Smooth muscle cell (in vitro differentiated cells): Measurements from ENCODE around the gene KIAA1671. TPM values are rescaled to one million over a fixed set of nuclear protein-coding genes. Genes with fewer than 3 reads are reported as not detected.

Experiments
- DNase-seq: peaks from one replicate; lab custom pipeline; 2025; ENCODE audit not compliant: unreplicated experiment; lab: John Stamatoyannopoulos, UW
- H2AFZ ChIP-seq: fragments of 200-600 bp; sonication (generic); 2 replicates; pipeline ENCODE4 v1.6.0; 2016; ENCODE audit warnings: antibody characterized with exemption, low read depth, mild to moderate bottlenecking
- H3F3A ChIP-seq: fragments of 200-600 bp; sonication (generic); 2 replicates; pipeline ENCODE4 v1.6.0; 2017; ENCODE audit warnings: antibody characterized with exemption, low read depth
- H3K27ac ChIP-seq: fragments of 200-600 bp; sonication (generic); 2 replicates; pipeline ENCODE4 v1.5.1; 2016; ENCODE audit warnings: low read depth, mild to moderate bottlenecking
- H3K27me3 ChIP-seq: fragments of 200-600 bp; sonication (generic); 2 replicates; pipeline ENCODE4 v1.6.1; 2016; ENCODE audit warnings: low read depth, mild to moderate bottlenecking
- H3K36me3 ChIP-seq: fragments of 200-600 bp; sonication (generic); 2 replicates; pipeline ENCODE4 v1.5.1; 2016; ENCODE audit warnings: low read depth
- H3K4me1 ChIP-seq: fragments of 200-600 bp; sonication (generic); 2 replicates; pipeline ENCODE4 v1.5.1; 2016; ENCODE audit warnings: low read depth
- H3K4me2 ChIP-seq: fragments of 200-600 bp; sonication (generic); 2 replicates; pipeline ENCODE4 v1.6.0; 2016; ENCODE audit warnings: mild to moderate bottlenecking
- H3K4me3 ChIP-seq: fragments of 200-600 bp; sonication (generic); 2 replicates; pipeline ENCODE4 v1.5.1; 2016; ENCODE audit warnings: mild to moderate bottlenecking
- H3K79me2 ChIP-seq: fragments of 200-600 bp; sonication (generic); 2 replicates; pipeline ENCODE4 v1.6.0; 2016; ENCODE audit warnings: low read depth, mild to moderate bottlenecking
- H3K9ac ChIP-seq: fragments of 200-600 bp; sonication (generic); 2 replicates; pipeline ENCODE4 v1.6.0; 2016; ENCODE audit warnings: low read depth
- H3K9me3 ChIP-seq: fragments of 200-600 bp; sonication (generic); replicated peaks from 2 replicates; pipeline ENCODE4 v1.5.1; 2016; ENCODE audit warnings: low read depth
- H4K20me1 ChIP-seq: fragments of 200-600 bp; sonication (generic); 2 replicates; pipeline ENCODE4 v1.6.0; 2016; ENCODE audit warnings: low read depth
- WGBS: methylation state at CpG from one replicate; pipeline ENCODE4 v1.1.7; 2016; ENCODE audit warnings: low lambda C conversion rate; 5-methylcytosine and 5-hydroxymethylcytosine counted together
- polyA plus RNA-seq: library from polyadenylated mRNA; unstranded; fragments of >200 nt; fragmentation: Nextera tagmentation; extraction: Ambion mirVana; gene quantifications from 2 replicates; pipeline ENCODE4 v1.2.1, GENCODE V29; 2016
- total RNA-seq: library from RNA; depleted of rRNA; stranded (reverse); fragments of >200 nt; gene quantifications from 2 replicates; pipeline ENCODE4 v1.2.3, GENCODE V29; 2014
- TF ChIP-seq, protein P1 (sequence below): fragments of 200-600 bp; sonication (generic); IDR thresholded peaks from 2 replicates; pipeline ENCODE4 v1.5.1; 2017; ENCODE audit warnings: borderline replicate concordance, mild to moderate bottlenecking, antibody characterized with exemption; ENCODE audit not compliant: insufficient read depth, poor library complexity, severe bottlenecking

Gene KIAA1671
- total and polyA plus RNA-seq, 2 experiments from 2014 or later, result 1.7 to 7.6 TPM

DNA sequence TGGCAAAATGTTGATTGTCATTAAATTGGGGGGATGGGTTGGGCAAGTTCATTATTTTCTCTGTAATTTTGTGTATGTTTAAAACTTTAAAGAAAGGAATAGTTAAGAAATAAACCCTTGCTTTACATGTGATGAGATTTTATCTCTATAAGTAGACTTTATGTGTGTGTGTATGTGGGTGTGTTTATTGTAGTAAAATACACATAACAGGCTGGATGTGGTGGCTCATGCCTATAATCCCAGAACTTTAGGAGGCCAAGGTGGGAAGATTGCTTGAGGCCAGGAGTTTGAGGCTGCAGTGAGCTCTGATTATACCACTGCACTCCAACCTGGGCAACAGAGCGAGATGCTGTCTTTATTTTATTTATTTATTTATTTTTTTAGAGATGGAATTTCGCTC lies 83.2 kb downstream of the KIAA1671 start:
- H3K9me3 ChIP-seq, result no peaks in the 10 kb centered on the region
- H4K20me1 ChIP-seq, result no peaks in the 10 kb centered on the region
- no peak overlapping the region for H3K4me3 ChIP-seq
- no peak overlapping the region for H3K4me2 ChIP-seq
- no peaks in the 10 kb centered on the region for H3K79me2 ChIP-seq
- H3F3A ChIP-seq, result no peaks in the 10 kb centered on the region
- no peaks in the 10 kb centered on the region for H3K36me3 ChIP-seq
- 98% methylated on average over 2 of the region's 2 CpGs for WGBS
- TF ChIP-seq, protein P1, sequence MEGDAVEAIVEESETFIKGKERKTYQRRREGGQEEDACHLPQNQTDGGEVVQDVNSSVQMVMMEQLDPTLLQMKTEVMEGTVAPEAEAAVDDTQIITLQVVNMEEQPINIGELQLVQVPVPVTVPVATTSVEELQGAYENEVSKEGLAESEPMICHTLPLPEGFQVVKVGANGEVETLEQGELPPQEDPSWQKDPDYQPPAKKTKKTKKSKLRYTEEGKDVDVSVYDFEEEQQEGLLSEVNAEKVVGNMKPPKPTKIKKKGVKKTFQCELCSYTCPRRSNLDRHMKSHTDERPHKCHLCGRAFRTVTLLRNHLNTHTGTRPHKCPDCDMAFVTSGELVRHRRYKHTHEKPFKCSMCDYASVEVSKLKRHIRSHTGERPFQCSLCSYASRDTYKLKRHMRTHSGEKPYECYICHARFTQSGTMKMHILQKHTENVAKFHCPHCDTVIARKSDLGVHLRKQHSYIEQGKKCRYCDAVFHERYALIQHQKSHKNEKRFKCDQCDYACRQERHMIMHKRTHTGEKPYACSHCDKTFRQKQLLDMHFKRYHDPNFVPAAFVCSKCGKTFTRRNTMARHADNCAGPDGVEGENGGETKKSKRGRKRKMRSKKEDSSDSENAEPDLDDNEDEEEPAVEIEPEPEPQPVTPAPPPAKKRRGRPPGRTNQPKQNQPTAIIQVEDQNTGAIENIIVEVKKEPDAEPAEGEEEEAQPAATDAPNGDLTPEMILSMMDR, result no peak
- H3K9ac ChIP-seq, result no peak overlapping the region
- no peak overlapping the region for H2AFZ ChIP-seq
- no peak for DNase-seq
- no peaks in the 10 kb centered on the region for H3K27me3 ChIP-seq
- no peaks in the 10 kb centered on the region for H3K4me1 ChIP-seq
- no peak overlapping the region for H3K27ac ChIP-seq

GRCh38 chr22:25038239-25038638 lies 85.7 kb downstream of the KIAA1671 start:
- H3K9me3 ChIP-seq, result no peaks in the 10 kb centered on the region
- DNase-seq, result no peak
- H3K27ac ChIP-seq, result no peak overlapping the region
- no peaks in the 10 kb centered on the region for H3K36me3 ChIP-seq
- H3K9ac ChIP-seq, result no peak overlapping the region
- no peaks in the 10 kb centered on the region for H3K27me3 ChIP-seq
- H4K20me1 ChIP-seq, result no peaks in the 10 kb centered on the region
- no peaks in the 10 kb centered on the region for H3K79me2 ChIP-seq
- H3K4me1 ChIP-seq, result no peaks in the 10 kb centered on the region
- no peaks in the 10 kb centered on the region for H3F3A ChIP-seq
- H3K4me2 ChIP-seq, result no peak overlapping the region
- no peak overlapping the region for H2AFZ ChIP-seq
- 95% methylated on average over 8 of the region's 8 CpGs for WGBS
- no peak overlapping the region for H3K4me3 ChIP-seq
- TF ChIP-seq, protein P1, result no peak

- WGBS, result 92% methylated on average over 15 of the region's 15 CpGs
- Histone ChIP-seq H3K9ac (no peak overlapping the region), H3K4me3 (no peak overlapping the region), H3K36me3 (no peaks in the 10 kb centered on the region), H3K9me3 (no peaks in the 10 kb centered on the region), H3K27ac (no peak overlapping the region), H3K4me1 (no peaks in the 10 kb centered on the region), H4K20me1 (no peaks in the 10 kb centered on the region), H3K4me2 (no peak overlapping the region), H3K79me2 (no peaks in the 10 kb centered on the region), H3K27me3 (no peaks in the 10 kb centered on the region), H3F3A (no peaks in the 10 kb centered on the region), H2AFZ (no peak overlapping the region)
- DNase-seq, result no peak
- TF ChIP-seq, protein P1, result no peak
Measured at GRCh38 chr22:25038771-25039170, 86.3 kb downstream of the KIAA1671 start.

- no peak overlapping the region for H3K4me3 ChIP-seq
Measured at GRCh38 chr22:25039255-25039654, 86.7 kb downstream of the KIAA1671 start.

More at GRCh38 chr22:25039255-25039654, 86.7 kb downstream of the KIAA1671 start:
- no peaks in the 10 kb centered on the region for H3K9me3 ChIP-seq
- no peak overlapping the region for H3K9ac ChIP-seq
- no peak for DNase-seq
- no peaks in the 10 kb centered on the region for H3F3A ChIP-seq
- H4K20me1 ChIP-seq, result no peaks in the 10 kb centered on the region
- H3K36me3 ChIP-seq, result no peaks in the 10 kb centered on the region
- TF ChIP-seq, protein P1, result no peak
- no peaks in the 10 kb centered on the region for H3K4me1 ChIP-seq
- H3K27ac ChIP-seq, result no peak overlapping the region
- WGBS, result 96% methylated on average over 17 of the region's 17 CpGs
- H3K27me3 ChIP-seq, result no peaks in the 10 kb centered on the region
- H3K79me2 ChIP-seq, result no peaks in the 10 kb centered on the region
- H3K4me2 ChIP-seq, result no peak overlapping the region
- H2AFZ ChIP-seq, result no peak overlapping the region
